Stimulated activated CD4-positive, alpha-beta T cell treated with anti-CD3 and anti-CD28 coated beads, Interleukin-2, amount 100 ng/mL, for 48 hours (primary cell): ENCODE results near the gene MBD3L5.
A peak's percentile ranks its signal among the peaks of the same experiment; 100 is the strongest.
"Not testable (repeated sequence)": the region's sequence is repeated elsewhere in the genome, so short reads cannot be mapped to it uniquely, and the experiment has no call there.

ENCODE experiments used
- DNase-seq, 2 donors: peaks; one replicate each; pipeline ENCODE4 v3.0.0-alpha.2; 2020

MBD3L5 gene

GRCh38 chr19:7054635-7055368, 24.4 kb downstream of the MBD3L5 start:
- not testable (repeated sequence) for DNase-seq

- not testable (repeated sequence) for DNase-seq
These were observed 25.3 kb downstream of the MBD3L5 start for GRCh38 chr19:7055679-7056078.

GRCh38 chr19:7056371-7056770, 26.0 kb downstream of the MBD3L5 start:
- not testable (repeated sequence) for DNase-seq

DNA sequence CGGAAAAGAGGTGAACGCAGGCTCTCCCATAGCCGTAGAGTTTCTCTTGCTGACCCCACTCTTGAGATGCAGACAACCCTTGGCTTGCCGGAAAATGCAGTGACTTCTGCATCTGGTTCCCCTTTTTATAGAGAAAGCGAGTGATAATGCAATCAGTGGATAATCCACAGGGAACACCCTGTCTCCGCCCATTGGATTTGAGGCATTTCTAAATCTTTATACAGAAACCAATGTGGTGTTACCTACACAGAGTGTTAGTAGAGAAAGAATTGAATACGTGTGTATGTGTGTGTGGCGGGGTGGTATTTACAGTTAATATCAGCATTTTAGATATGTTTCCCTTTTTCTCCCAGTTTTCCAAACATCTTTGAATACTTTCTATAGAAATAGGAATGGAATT, 28.2 kb downstream of the MBD3L5 start, which contains the start of gene MBD3L3:
MBD3L3 (minus strand) TSS at position 101 of the 400 bp plus-strand sequence; CDS start at position 30, 71 bp downstream.
- not testable (repeated sequence) for DNase-seq

GRCh38 chr19:7059977-7060376, 29.6 kb downstream of the MBD3L5 start:
- not testable (repeated sequence) for DNase-seq

- no peak for DNase-seq
These were observed 33.0 kb downstream of the MBD3L5 start for GRCh38 chr19:7063339-7063738.

DNA sequence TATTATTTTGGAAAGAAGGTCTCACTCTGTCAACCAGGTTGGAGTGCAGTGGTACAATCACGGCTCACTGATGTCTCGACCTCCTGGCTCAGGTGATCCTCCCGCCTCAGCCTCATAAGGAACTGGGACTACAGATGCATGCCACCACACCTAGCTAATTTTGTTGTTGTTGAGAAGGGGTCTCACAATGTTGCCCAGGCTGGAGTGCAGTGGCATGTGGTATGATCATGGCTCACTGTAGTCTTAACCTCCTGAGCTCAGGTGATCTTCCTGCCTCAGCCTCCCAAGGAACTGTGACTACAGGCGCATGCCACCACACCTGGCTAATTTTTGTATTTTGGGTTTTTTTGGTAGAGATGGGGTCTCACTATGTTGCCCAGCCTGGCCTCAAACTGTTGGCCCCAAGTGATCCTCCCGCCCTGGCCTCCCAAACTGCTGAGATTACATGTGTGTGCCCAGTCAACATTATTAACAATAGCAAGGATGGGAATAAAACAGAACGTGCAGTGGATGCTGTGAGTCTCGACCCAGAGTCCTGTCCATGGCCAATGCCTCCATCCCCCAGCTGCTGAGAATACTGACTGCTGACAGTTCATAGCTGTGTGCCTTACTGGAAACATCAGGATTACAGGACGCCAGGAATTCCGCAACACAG, 33.5 kb downstream of the MBD3L5 start:
- no peak for DNase-seq

GRCh38 chr19:7067122-7067521, 36.7 kb downstream of the MBD3L5 start:
- not testable (repeated sequence) for DNase-seq

DNA sequence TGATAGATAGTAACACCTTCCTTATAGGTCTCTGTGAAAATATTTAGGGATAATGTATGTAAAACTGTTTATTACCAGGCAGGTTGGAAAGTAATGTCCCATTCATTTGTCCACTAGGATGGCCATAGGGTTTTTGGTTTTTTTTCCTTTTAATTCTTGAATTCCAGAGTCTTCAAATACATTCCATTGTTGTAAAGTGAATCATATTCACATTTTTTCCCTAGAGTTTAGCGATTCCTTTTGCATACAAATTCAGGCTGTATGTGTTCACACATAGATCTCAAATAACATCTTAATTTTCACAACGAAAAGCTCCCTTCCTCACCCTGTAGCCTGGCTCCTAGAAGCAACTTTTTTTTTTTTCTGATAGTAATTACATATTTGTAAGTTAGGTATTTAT, 37.3 kb downstream of the MBD3L5 start:
- no peak for DNase-seq

DNA sequence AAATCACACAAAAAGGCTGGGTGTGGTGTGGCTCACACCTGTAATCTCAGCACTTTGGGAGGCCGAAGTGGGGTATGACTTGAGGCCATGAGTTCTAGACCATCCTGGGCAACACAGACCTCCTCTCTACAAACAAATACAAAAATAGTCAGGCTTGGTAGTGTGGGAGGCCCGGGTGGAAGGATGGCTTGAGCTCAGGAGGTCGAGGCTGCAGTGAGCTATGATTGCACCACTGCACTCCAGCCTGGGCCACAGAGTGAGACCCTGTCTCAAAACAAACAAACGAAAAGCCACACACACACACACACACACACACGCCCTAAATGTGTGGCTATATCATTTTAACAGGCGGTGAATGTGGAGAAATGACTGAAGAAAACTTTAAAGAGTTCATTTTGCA, 38.2 kb downstream of the MBD3L5 start:
- DNase-seq: no peak

DNA sequence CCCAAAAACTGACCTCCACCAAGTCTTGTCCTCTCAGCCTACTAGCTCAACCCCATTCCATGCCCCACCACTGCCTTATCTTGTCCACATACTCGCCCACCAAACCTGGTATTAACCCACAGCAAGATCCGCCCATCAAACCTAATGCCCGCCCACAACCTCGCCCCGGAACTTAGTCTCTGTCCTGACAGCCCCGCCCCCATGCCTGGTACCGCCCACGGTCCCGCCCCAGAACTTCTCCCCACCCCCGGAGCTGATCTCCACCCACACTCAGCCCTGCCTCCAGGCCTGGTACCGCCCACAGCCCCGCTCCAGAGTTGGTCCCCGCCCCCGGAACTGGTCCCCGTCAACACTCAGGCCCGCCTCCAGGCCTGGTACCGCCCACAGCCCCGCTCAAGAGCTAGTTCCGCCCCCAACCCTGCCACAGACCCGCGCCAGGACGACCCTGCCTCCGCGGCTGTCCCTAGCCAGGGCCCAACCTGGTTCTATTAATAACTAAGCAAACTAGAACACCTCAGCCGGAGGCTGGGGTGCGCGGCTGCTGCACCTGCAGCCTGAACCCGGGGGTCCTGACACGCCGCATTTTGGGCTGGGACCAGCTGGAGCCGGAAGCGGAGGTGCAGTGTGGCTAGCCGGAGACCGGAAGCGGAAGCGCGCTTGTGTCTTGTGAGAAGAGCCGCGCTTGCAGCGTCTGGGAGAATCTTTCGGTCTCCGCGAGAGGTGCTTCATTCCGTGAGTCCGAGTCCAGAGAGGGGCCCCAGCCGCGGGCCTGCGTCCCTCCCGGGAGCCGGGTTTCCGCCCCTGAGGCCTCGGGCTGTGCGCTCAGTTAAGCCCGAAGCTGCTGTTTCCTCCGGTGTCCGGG, 38.9 kb downstream of the MBD3L5 start, which contains the start of gene ZNF557:
ZNF557 (plus strand) TSS at position 662 of the 862 bp plus-strand sequence. CDS start 5,372 bp downstream, outside the sequence.
- peak; percentile 94 to 97 for DNase-seq

DNA sequence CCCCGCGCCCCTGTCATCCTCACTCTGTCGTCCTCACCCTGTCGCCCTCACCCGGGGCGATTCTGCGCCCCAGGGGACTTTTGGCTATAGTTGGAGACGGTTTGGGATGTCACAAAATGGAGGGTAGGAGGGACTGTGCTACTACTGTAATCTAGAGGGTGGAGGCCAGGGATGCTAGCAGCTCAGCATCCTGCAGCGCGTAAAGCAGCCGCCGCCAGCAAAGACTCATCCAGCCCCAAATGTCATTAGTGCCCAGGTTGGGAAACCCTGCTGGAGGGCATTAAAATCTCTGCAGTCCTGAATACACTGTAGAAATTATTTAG, 39.5 kb downstream of the MBD3L5 start:
- no peak for DNase-seq

DNA sequence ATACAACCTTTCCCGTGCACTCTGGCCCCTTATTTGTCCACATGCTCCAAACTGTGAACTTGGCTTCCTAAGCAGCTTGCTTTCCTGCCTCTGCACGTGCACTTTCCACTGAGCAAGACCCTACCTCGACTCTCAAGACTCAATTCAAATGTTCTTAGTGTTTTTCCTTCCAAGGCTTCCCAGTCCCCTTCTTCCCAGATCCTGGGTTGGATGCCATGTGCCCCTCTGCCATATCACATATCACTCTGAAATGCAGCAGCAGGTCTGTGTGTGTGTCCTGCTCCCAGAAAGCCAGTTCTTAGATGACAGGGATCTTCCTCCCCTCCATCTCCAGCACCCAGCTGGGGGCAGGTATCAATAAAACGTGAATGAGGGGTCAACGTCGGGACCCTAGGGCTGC, 42.2 kb downstream of the MBD3L5 start:
- DNase-seq: no peak

- no peak for DNase-seq
These were observed 44.4 kb downstream of the MBD3L5 start for GRCh38 chr19:7074705-7075282.

GRCh38 chr19:7076151-7076550, 45.8 kb downstream of the MBD3L5 start:
- DNase-seq: no peak

DNA sequence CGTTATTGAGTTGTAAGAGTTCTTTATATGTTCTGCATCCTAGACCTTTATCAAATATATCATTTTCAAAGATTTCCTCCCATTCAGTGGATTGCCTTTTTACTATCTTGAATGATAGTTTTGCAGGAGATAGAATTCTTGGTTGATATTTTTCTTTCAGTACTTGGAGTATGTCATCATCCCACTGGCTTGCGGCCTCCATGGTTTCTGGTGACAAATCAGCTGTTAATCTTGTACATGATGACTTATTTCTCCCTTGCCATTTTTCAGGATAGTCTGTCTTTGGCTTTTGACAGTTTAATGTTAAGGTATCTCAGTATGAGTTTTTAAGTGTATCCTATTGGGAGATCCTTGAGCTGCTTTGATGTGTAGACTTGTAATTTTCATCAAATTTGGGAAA, 47.6 kb downstream of the MBD3L5 start:
- DNase-seq: no peak
